ENCODE measurements around the gene EPHA5.

DNA sequence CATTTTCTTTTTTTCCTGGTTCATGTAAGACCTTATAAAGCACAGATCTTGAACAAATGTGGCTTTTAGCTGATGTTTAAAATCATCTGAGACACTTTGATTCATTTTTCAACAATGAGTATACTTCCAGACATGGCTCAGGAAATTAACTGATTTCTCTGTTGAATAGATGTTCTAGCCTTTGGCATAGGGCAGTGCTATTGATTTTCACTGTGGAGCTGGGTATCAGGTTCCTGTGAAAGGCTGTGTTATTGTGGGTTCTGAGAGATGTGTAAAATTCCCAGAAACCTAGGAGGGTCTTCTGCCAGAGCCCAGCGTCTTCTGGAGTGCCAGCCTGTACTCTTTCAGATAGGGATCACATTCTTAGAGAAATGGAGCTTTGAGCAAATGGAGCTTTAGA is 278.9 kb downstream of the EPHA5 start:
- no peak for TF ChIP-seq POLR2AphosphoS5 (IDR thresholded peaks at IDR 0.05; ENCODE audit: low read depth, low read length)
- TF ChIP-seq POLR2A (IDR thresholded peaks at IDR 0.05; ENCODE audit: low read depth, low read length) = no peak

All from GM12892 (cell line).